22Rv1 (cell line): ENCODE measurements around the gene ANGPT4.

Experiments used
- H3K27ac ChIP-seq: fragments of 450-650 bp; 2 replicates; pipeline ENCODE4 v1.5.1; 2017
- ZFX ChIP-seq: fragments of 450-650 bp; IDR thresholded peaks from 2 replicates; pipeline ENCODE4 v1.6.1; 2017; ENCODE audit warnings: antibody characterized with exemption, borderline replicate concordance
- TF ChIP-seq, protein P1 (sequence below): fragments of 450-650 bp; IDR thresholded peaks from 2 replicates; pipeline ENCODE4 v1.5.1; 2017; ENCODE audit warnings: mild to moderate bottlenecking

The ANGPT4 gene

DNA sequence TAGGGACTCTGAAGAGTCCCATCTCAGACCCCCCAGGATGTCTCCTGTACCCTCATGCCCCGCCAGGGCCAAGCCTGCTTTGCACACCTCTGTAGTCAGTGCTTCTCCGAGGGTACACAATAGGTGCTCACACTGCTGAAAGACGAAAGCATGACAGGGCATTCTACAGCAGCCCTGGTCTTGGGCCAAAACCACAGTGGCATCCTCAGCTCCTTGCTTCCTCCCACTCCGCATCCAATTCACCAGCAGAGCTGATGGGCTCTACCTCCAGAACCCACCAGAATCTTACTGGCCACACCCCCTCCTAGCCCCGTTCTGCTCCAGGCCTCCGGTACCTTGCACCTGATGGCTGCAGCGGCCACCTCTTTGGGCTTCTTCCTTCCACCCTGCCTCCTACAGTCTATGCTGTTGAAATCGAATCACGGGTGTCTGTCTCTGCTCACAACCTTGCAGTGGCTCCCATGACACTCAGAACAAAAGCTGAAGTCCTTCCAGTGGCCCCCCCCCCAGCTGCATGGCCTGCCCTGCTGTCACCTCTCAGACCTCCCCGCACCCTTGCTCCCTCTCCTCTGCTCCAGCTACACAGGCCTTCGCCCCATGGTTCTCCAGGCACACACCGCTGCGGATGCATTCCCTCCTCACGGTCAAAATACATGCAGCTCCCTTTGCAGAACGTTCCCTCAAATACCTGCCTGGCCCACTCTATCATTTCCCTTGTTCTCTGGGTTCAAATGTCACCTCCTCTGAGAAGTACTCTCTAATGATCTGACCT is 1.2 kb downstream of the ANGPT4 start:
- H3K27ac ChIP-seq = no peak overlapping the region
- no peak for TF ChIP-seq ZFX
- TF ChIP-seq, protein P1, sequence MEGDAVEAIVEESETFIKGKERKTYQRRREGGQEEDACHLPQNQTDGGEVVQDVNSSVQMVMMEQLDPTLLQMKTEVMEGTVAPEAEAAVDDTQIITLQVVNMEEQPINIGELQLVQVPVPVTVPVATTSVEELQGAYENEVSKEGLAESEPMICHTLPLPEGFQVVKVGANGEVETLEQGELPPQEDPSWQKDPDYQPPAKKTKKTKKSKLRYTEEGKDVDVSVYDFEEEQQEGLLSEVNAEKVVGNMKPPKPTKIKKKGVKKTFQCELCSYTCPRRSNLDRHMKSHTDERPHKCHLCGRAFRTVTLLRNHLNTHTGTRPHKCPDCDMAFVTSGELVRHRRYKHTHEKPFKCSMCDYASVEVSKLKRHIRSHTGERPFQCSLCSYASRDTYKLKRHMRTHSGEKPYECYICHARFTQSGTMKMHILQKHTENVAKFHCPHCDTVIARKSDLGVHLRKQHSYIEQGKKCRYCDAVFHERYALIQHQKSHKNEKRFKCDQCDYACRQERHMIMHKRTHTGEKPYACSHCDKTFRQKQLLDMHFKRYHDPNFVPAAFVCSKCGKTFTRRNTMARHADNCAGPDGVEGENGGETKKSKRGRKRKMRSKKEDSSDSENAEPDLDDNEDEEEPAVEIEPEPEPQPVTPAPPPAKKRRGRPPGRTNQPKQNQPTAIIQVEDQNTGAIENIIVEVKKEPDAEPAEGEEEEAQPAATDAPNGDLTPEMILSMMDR = no peak

DNA sequence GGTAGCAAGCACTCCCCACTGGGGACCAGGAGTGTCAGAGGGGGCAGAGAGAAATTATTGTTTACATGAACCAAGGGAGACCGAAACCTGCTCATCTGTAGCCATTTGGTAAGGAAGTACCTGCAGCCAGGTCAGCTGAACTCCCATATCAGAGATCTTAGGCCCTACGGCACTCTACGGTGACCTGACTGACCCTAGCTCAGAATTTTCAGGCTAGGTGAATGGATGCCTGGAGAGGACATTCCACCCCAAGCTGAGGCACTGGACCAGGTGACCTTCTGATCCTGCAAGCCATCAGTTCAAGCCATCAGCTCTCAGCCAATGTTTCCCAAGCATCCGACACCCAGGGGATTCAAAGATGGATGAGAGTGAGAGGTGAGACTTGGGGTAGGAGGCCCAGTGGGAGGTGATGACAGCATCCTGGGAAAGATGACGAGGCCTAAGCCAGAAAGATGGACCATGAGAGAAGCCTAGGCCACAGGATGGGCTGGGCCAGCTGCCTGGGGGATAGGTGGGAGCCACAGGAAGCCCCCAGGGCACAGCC is 2.8 kb downstream of the ANGPT4 start:
- TF ChIP-seq ZFX = no peak
- TF ChIP-seq, protein P1 = no peak
- no peak overlapping the region for H3K27ac ChIP-seq

DNA sequence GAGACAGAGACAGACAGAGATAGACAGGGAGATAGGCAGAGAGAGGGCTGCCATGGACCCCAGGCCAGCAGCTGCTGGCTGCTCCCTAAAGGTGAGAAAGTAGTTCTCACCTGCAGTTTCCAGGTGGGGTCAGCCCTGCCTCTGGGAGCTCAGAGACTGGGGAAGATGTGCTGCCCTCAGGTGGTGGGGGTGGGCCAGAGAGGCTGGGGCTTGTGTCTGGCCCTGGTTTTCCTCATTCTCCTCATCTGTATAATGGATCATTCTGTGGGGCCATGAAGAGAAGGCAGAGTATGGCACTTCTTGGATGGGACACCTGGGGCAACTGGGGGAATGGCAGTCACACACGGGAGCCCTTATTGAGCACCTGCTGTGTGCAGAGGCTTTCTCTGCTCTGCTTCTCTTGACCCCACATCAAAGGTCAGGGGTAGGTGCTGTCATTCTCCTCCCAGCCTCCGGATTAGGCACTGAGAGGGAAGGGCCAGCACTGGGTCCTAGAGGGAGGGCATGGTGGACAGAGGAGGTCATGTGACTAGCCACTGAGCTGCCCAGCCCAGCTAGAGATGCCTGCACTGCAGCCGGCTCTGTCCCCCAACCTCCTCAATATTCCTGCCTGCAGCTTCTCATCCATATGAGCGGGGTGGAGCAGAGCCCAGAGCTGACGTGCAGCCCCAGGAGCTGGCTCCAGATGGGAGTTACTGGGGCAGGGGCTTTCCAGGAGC is 4.1 kb downstream of the ANGPT4 start:
- TF ChIP-seq ZFX = no peak
- TF ChIP-seq, protein P1 = no peak

DNA sequence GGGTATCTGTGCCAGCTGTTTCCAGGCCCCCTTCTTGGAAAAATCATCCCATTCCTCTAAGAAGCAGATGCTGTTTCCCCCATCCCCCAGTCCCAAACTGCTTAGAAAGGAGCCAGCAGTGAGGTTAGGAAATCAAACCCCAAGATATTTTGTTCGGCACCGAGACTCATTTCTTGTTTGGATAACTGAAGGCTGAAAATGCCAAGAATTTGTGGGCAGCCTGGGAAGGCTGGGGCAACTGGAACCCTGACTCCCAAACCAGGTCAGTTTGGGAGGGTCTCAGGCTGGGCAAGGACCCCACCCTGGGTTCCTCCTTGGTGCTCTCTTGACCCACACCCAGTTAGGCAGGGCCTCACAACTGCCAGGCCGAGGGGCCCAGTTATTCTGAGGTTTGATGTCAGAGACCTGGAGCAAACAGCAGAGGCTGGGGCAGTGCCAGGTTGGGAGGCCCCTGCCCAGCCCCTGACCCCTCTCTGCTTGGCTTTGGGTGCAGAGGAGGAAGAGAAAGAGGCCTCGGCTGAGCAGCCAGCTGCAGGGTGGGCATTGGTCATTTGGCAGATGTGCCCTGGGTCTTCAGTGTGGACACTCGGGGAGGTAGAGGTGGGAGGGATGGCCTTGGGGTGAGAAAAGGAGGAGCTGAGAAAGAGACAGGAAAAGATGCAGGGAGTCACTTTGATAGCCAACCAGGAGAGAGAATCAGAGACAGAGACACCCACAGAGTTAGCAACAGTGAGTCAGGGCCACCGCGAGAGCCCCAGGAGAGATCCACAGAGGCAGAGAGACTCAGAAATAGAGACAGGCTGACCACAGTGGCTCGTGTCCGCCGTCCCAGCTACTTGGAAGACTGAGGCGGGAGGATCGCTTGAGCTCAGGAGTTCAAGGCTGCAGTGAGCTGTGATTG is 5.0 kb downstream of the ANGPT4 start:
- TF ChIP-seq, protein P1 = no peak
- TF ChIP-seq ZFX = no peak
- no peak overlapping the region for H3K27ac ChIP-seq

More for the DNA sequence above, 4.1 kb downstream of the ANGPT4 start:
- H3K27ac ChIP-seq = no peak overlapping the region

DNA sequence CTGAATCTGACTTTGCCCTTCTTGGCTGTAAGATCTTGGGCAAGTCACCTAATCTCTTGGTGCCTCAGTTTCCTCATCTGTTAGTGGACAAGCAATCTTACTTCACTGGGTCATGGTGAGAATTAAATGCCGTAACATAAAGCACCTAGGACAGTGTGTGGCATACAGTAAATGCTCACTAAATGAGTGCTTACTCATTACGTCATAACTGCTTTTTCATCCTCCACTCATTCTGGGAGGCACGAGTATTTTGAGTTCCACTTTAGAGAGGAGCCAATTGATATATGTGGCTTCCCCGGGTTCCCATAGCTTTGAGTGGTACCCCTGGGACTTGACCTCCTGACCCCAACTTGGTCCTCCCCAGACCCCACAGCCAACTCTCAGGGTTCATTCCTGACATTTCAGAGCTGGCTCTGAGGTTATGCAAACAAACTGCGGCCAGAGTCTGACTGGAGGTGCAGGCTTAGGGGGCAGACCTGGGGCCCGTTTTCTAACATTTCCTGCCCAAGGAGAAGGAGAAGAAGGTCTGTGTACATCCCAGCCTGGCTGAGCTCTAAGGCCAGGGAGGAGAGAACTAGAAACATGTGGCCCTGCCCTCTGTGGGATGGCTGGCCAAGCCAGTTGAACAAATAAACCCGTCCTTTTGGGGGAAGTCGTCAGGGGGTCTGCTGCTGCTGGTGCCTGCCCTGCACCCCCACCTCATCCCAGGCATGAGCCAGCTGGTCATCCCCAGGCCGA is 5.8 kb downstream of the ANGPT4 start:
- TF ChIP-seq, protein P1 = no peak
- no peak for TF ChIP-seq ZFX
- no peak overlapping the region for H3K27ac ChIP-seq

DNA sequence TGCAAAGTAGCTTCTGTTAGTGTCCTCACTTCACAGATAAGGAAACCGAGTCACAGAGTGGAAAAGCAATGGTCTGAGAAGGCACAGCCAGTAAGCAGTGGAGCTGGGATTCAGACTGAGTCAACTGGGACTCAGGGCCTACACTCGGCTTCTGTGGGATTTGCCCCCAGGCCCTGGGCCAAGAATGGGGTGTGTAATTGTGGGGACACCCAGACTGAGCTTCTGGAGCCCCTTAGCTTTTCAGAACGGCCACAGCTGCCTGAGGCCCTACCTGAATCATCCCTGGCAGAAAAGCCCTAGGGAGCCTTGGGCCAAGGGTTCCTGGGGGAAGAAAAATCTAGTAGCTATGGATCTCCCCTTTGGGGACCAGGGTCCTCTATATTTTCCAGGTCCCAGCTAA is 6.5 kb downstream of the ANGPT4 start:
- TF ChIP-seq ZFX = no peak

More for the DNA sequence above, 6.5 kb downstream of the ANGPT4 start:
- H3K27ac ChIP-seq = no peak overlapping the region
